Measurements from ENCODE around the gene MMP12.

Gene MMP12

GRCh38 chr11:102831128-102831488 is 43.7 kb downstream of the MMP12 start:
- no peak for TF ChIP-seq CTCF (conservative IDR thresholded peaks at IDR 0.05; ENCODE audit: control insufficient read depth, insufficient read depth, low read depth, low read length)
- no peak overlapping the region for H3K4me3 ChIP-seq (ENCODE audit: control insufficient read depth, low read depth, low read length)
- no peak for DNase-seq (ENCODE audit: low read depth)

GRCh38 chr11:102830001-102830727 is 44.6 kb downstream of the MMP12 start:
- no peak for TF ChIP-seq CTCF (conservative IDR thresholded peaks at IDR 0.05; ENCODE audit: control insufficient read depth, insufficient read depth, low read depth, low read length)
- no peak overlapping the region for H3K4me3 ChIP-seq (ENCODE audit: control insufficient read depth, low read depth, low read length)
- DNase-seq (ENCODE audit: low read depth), result peak; percentile 30

GRCh38 chr11:102829316-102830000 is 45.3 kb downstream of the MMP12 start:
- H3K4me3 ChIP-seq (ENCODE audit: control insufficient read depth, low read depth, low read length), result no peak overlapping the region
- DNase-seq (ENCODE audit: low read depth), result no peak
- no peak for TF ChIP-seq CTCF (conservative IDR thresholded peaks at IDR 0.05; ENCODE audit: control insufficient read depth, insufficient read depth, low read depth, low read length)

GRCh38 chr11:102824556-102824955 is 50.2 kb downstream of the MMP12 start:
- no peak for TF ChIP-seq CTCF (conservative IDR thresholded peaks at IDR 0.05; ENCODE audit: control insufficient read depth, insufficient read depth, low read depth, low read length)
- H3K4me3 ChIP-seq (ENCODE audit: control insufficient read depth, low read depth, low read length), result no peak overlapping the region
- peak; percentile 28 for DNase-seq (ENCODE audit: low read depth)

GRCh38 chr11:102819491-102819890 is 55.3 kb downstream of the MMP12 start:
- H3K4me3 ChIP-seq (ENCODE audit: control insufficient read depth, low read depth, low read length), result no peak overlapping the region
- no peak for TF ChIP-seq CTCF (conservative IDR thresholded peaks at IDR 0.05; ENCODE audit: control insufficient read depth, insufficient read depth, low read depth, low read length)
- no peak for DNase-seq (ENCODE audit: low read depth)

GRCh38 chr11:102813484-102813883 is 61.3 kb downstream of the MMP12 start:
- DNase-seq (ENCODE audit: low read depth), result no peak
- TF ChIP-seq CTCF (conservative IDR thresholded peaks at IDR 0.05; ENCODE audit: control insufficient read depth, insufficient read depth, low read depth, low read length), result no peak
- no peak overlapping the region for H3K4me3 ChIP-seq (ENCODE audit: control insufficient read depth, low read depth, low read length)

Measured in fibroblast of mammary gland (primary cell).